Astrocyte (in vitro differentiated cells and primary cell): ENCODE data around the gene WWC2. TPM values are rescaled to one million over a fixed set of nuclear protein-coding genes. Genes with fewer than 3 reads are reported as not detected.

Experiments
- DNase-seq: peaks from one replicate; pipeline ENCODE4 v3.0.0-alpha.2; 2010; ENCODE audit warnings: low read depth
- FAIRE-seq: peaks from 2 replicates; lab custom pipeline; 2011; peaks lifted over from hg19 to GRCh38; lab: Jason Lieb, UNC
- H2AFZ ChIP-seq: 2 replicates; pipeline ENCODE4 v1.6.0; 2012; ENCODE audit warnings: low read depth, low read length, inconsistent platforms
- H3K27ac ChIP-seq: 2 replicates; pipeline ENCODE4 v1.5.1; 2011; ENCODE audit warnings: low read depth, low read length, inconsistent platforms
- H3K27me3 ChIP-seq: 2 replicates; pipeline ENCODE4 v1.6.0; 2011; ENCODE audit warnings: low read length, inconsistent platforms; ENCODE audit not compliant: insufficient read depth
- H3K36me3 ChIP-seq: 2 replicates; pipeline ENCODE4 v1.5.1; 2011; ENCODE audit warnings: low read length, inconsistent platforms; ENCODE audit not compliant: insufficient read depth
- H3K4me1 ChIP-seq: 2 replicates; pipeline ENCODE4 v1.5.1; 2011; ENCODE audit warnings: low read length, inconsistent platforms; ENCODE audit not compliant: insufficient read depth
- H3K4me2 ChIP-seq: 2 replicates; pipeline ENCODE4 v1.6.0; 2012; ENCODE audit warnings: low read length, inconsistent platforms
- H3K4me3 ChIP-seq: 2 replicates; pipeline ENCODE4 v1.5.1; 2011; ENCODE audit warnings: low read depth, mild to moderate bottlenecking, low read length, inconsistent platforms; ENCODE audit not compliant: insufficient read depth
- H3K79me2 ChIP-seq: 2 replicates; pipeline ENCODE4 v1.6.0; 2012; ENCODE audit warnings: mild to moderate bottlenecking, low read length, inconsistent platforms; ENCODE audit not compliant: insufficient read depth
- H3K9ac ChIP-seq: 2 replicates; pipeline ENCODE4 v1.6.0; 2012; ENCODE audit warnings: mild to moderate bottlenecking, low read length, inconsistent platforms
- H3K9me3 ChIP-seq: 2 replicates; pipeline ENCODE4 v1.5.1; 2012; ENCODE audit warnings: low read depth, mild to moderate bottlenecking, low read length, inconsistent platforms; ENCODE audit not compliant: insufficient read depth
- H4K20me1 ChIP-seq: 2 replicates; pipeline ENCODE4 v1.6.0; 2012; ENCODE audit warnings: low read length, inconsistent platforms; ENCODE audit not compliant: insufficient read depth
- H3K27ac Mint-ChIP-seq: one replicate; pipeline ENCODE4 v1.8.0; 2021; ENCODE audit warnings: mild to moderate bottlenecking, mixed read lengths; ENCODE audit not compliant: unreplicated experiment
- H3K27me3 Mint-ChIP-seq: one replicate; pipeline ENCODE4 v1.8.0; 2021; ENCODE audit warnings: low read depth, mixed read lengths; ENCODE audit not compliant: unreplicated experiment
- H3K36me3 Mint-ChIP-seq: one replicate; pipeline ENCODE4 v1.8.0; 2021; ENCODE audit warnings: low read depth, mixed read lengths; ENCODE audit not compliant: unreplicated experiment
- H3K4me1 Mint-ChIP-seq: one replicate; pipeline ENCODE4 v1.8.0; 2021; ENCODE audit warnings: low read depth, mixed read lengths; ENCODE audit not compliant: unreplicated experiment
- H3K4me3 Mint-ChIP-seq: one replicate; pipeline ENCODE4 v1.8.0; 2021; ENCODE audit warnings: mild to moderate bottlenecking, moderate library complexity, mixed read lengths; ENCODE audit not compliant: unreplicated experiment
- H3K9me3 Mint-ChIP-seq: one replicate; pipeline ENCODE4 v1.8.0; 2021; ENCODE audit warnings: mild to moderate bottlenecking, mixed read lengths; ENCODE audit not compliant: unreplicated experiment
- CTCF ChIP-seq: IDR thresholded peaks from 2 replicates; pipeline ENCODE4 v1.5.1; 2011; ENCODE audit warnings: low read depth, mild to moderate bottlenecking, inconsistent platforms, low read length, moderate library complexity; ENCODE audit not compliant: insufficient read depth
- EZH2 ChIP-seq: IDR thresholded peaks from 2 replicates; pipeline ENCODE4 v1.6.1; 2012; ENCODE audit warnings: mild to moderate bottlenecking, low read length, inconsistent platforms; ENCODE audit not compliant: insufficient read depth
- total RNA-seq: library from RNA; stranded (reverse); gene quantifications from 2 replicates; pipeline ENCODE4 v1.2.1, GENCODE V29; 2021

WWC2 gene
- total RNA-seq, 1 donor from 2014 or later, result 62.6 TPM

GRCh38 chr4:183249854-183250253, 150.8 kb downstream of the WWC2 start:
- Mint-ChIP-seq H3K36me3 (peaks cover 7% of the 10 kb centered on the region), H3K4me3 (no peak overlapping the region), H3K27ac (no peak overlapping the region), H3K27me3 (no peaks in the 10 kb centered on the region), H3K9me3 (no peaks in the 10 kb centered on the region), H3K4me1 (peaks cover 10% of the 10 kb centered on the region)
- FAIRE-seq, result no peak
- no peak overlapping the region for H3K4me3 ChIP-seq
- H4K20me1 ChIP-seq, result no peaks in the 10 kb centered on the region
- no peaks in the 10 kb centered on the region for H3K27me3 ChIP-seq
- H3K79me2 ChIP-seq, result no peaks in the 10 kb centered on the region
- no peaks in the 10 kb centered on the region for H3K4me1 ChIP-seq
- H2AFZ ChIP-seq, result no peak overlapping the region
- DNase-seq, result peak; percentile 17
- H3K9ac ChIP-seq, result no peak overlapping the region
- H3K9me3 ChIP-seq, result no peaks in the 10 kb centered on the region
- no peak overlapping the region for H3K4me2 ChIP-seq
- H3K27ac ChIP-seq, result no peak overlapping the region
- TF ChIP-seq CTCF (peak; percentile 32), EZH2 (no peak)
- peaks cover 26% of the 10 kb centered on the region for H3K36me3 ChIP-seq

- no peak for FAIRE-seq
- H3K4me1 Mint-ChIP-seq, result peaks cover 7% of the 10 kb centered on the region
- no peak overlapping the region for H3K9ac ChIP-seq
- no peak overlapping the region for H2AFZ ChIP-seq
- no peak for DNase-seq
- no peaks in the 10 kb centered on the region for H3K27me3 Mint-ChIP-seq
- TF ChIP-seq EZH2 (no peak), CTCF (no peak)
- H3K27ac ChIP-seq, result no peak overlapping the region
- no peaks in the 10 kb centered on the region for H3K79me2 ChIP-seq
- no peaks in the 10 kb centered on the region for H4K20me1 ChIP-seq
- H3K4me3 Mint-ChIP-seq, result no peak overlapping the region
- H3K4me3 ChIP-seq, result no peak overlapping the region
- no peaks in the 10 kb centered on the region for H3K9me3 ChIP-seq
- H3K36me3 Mint-ChIP-seq, result peaks cover 3% of the 10 kb centered on the region
- H3K36me3 ChIP-seq, result peaks cover 28% of the 10 kb centered on the region
- no peaks in the 10 kb centered on the region for H3K9me3 Mint-ChIP-seq
- no peak overlapping the region for H3K27ac Mint-ChIP-seq
- H3K27me3 ChIP-seq, result no peaks in the 10 kb centered on the region
- no peak overlapping the region for H3K4me2 ChIP-seq
- H3K4me1 ChIP-seq, result no peaks in the 10 kb centered on the region
Measured at GRCh38 chr4:183250831-183251230, 151.8 kb downstream of the WWC2 start.

GRCh38 chr4:183252959-183253358, 153.9 kb downstream of the WWC2 start:
- no peak overlapping the region for H3K4me3 ChIP-seq
- H2AFZ ChIP-seq, result no peak overlapping the region
- no peak for TF ChIP-seq EZH2
- no peak for TF ChIP-seq CTCF
- no peak for FAIRE-seq
- H3K27me3 Mint-ChIP-seq, result no peaks in the 10 kb centered on the region
- H3K27me3 ChIP-seq, result no peaks in the 10 kb centered on the region
- no peaks in the 10 kb centered on the region for H3K4me1 ChIP-seq
- no peak overlapping the region for H3K27ac Mint-ChIP-seq
- H3K4me2 ChIP-seq, result no peak overlapping the region
- no peak overlapping the region for H3K9ac ChIP-seq
- H4K20me1 ChIP-seq, result peaks cover 9% of the 10 kb centered on the region
- no peaks in the 10 kb centered on the region for H3K79me2 ChIP-seq
- peaks cover 4% of the 10 kb centered on the region for H3K36me3 Mint-ChIP-seq
- no peaks in the 10 kb centered on the region for H3K9me3 Mint-ChIP-seq
- H3K9me3 ChIP-seq, result no peaks in the 10 kb centered on the region
- H3K4me3 Mint-ChIP-seq, result no peak overlapping the region
- H3K36me3 ChIP-seq, result peaks cover 24% of the 10 kb centered on the region
- H3K27ac ChIP-seq, result no peak overlapping the region
- DNase-seq, result no peak
- H3K4me1 Mint-ChIP-seq, result peaks cover 11% of the 10 kb centered on the region
